Chondrocyte (in vitro differentiated cells): ENCODE results near the gene NTSR1. TPM values are rescaled to one million over a fixed set of nuclear protein-coding genes. Genes with fewer than 3 reads are reported as not detected.

ENCODE experiments used
- DNase-seq: peaks from one replicate; pipeline ENCODE4 v3.0.0; 2021; ENCODE audit warnings: mixed read lengths, low spot score
- H3K27ac Mint-ChIP-seq: one replicate; pipeline ENCODE4 v1.8.0; 2021; ENCODE audit warnings: mild to moderate bottlenecking, moderate library complexity, mixed read lengths; ENCODE audit not compliant: unreplicated experiment
- H3K27me3 Mint-ChIP-seq: 2 replicates; pipeline ENCODE4 v1.8.0; 2021; ENCODE audit warnings: low read depth, mixed read lengths
- H3K36me3 Mint-ChIP-seq: 2 replicates; pipeline ENCODE4 v1.8.0; 2021; ENCODE audit warnings: low read depth, mixed read lengths
- H3K4me1 Mint-ChIP-seq: 2 replicates; pipeline ENCODE4 v1.8.0; 2021; ENCODE audit warnings: low read depth, mild to moderate bottlenecking, mixed read lengths
- H3K4me3 Mint-ChIP-seq: one replicate; pipeline ENCODE4 v1.8.0; 2021; ENCODE audit warnings: mild to moderate bottlenecking, moderate library complexity, mixed read lengths; ENCODE audit not compliant: unreplicated experiment
- H3K9me3 Mint-ChIP-seq: 2 replicates; pipeline ENCODE4 v1.8.0; 2021; ENCODE audit warnings: low read depth, mixed read lengths
- CTCF ChIP-seq: fragments of 200-600 bp; sonication (generic); IDR thresholded peaks from 2 replicates; pipeline ENCODE4 v1.5.0; 2021; ENCODE audit warnings: antibody characterized with exemption, mild to moderate bottlenecking, moderate library complexity
- total RNA-seq: library from RNA; stranded (reverse); gene quantifications from 3 replicates; pipeline ENCODE4 v1.2.1, GENCODE V29; 2021

NTSR1 gene
- total RNA-seq, 1 donor from 2014 or later = not detected

- TF ChIP-seq CTCF = no peak
- peaks cover 7% of the 10 kb centered on the region for H3K9me3 Mint-ChIP-seq
- peaks cover 7% of the 10 kb centered on the region for H3K27me3 Mint-ChIP-seq
- H3K27ac Mint-ChIP-seq = no peak overlapping the region
- no peaks in the 10 kb centered on the region for H3K4me1 Mint-ChIP-seq
- no peak overlapping the region for H3K4me3 Mint-ChIP-seq
- H3K36me3 Mint-ChIP-seq = peaks cover 3% of the 10 kb centered on the region
- peak; percentile 66 for DNase-seq
Observed at GRCh38 chr20:62751551-62752150, 43.0 kb downstream of the NTSR1 start.

- H3K4me1 Mint-ChIP-seq = no peaks in the 10 kb centered on the region
- DNase-seq = peak; percentile 76
- H3K27me3 Mint-ChIP-seq = peaks cover 13% of the 10 kb centered on the region
- H3K4me3 Mint-ChIP-seq = no peak overlapping the region
- peaks cover 11% of the 10 kb centered on the region for H3K9me3 Mint-ChIP-seq
- H3K27ac Mint-ChIP-seq = no peak overlapping the region
- TF ChIP-seq CTCF = no peak
- peaks cover 3% of the 10 kb centered on the region for H3K36me3 Mint-ChIP-seq
Observed at GRCh38 chr20:62752181-62752670, 43.6 kb downstream of the NTSR1 start.

- Mint-ChIP-seq H3K4me1 (no peaks in the 10 kb centered on the region), H3K27me3 (peaks cover 18% of the 10 kb centered on the region), H3K9me3 (peaks cover 14% of the 10 kb centered on the region), H3K36me3 (peaks cover 5% of the 10 kb centered on the region), H3K27ac (no peak overlapping the region), H3K4me3 (no peak overlapping the region)
- TF ChIP-seq CTCF = no peak
- DNase-seq = peak; percentile 88
Observed at GRCh38 chr20:62752671-62753501, 44.2 kb downstream of the NTSR1 start.

- peaks cover 9% of the 10 kb centered on the region for H3K9me3 Mint-ChIP-seq
- H3K36me3 Mint-ChIP-seq = peaks cover 2% of the 10 kb centered on the region
- peak; percentile 75 for DNase-seq
- TF ChIP-seq CTCF = no peak
- peaks cover 20% of the 10 kb centered on the region for H3K27me3 Mint-ChIP-seq
- no peak overlapping the region for H3K4me3 Mint-ChIP-seq
- no peak overlapping the region for H3K27ac Mint-ChIP-seq
- no peaks in the 10 kb centered on the region for H3K4me1 Mint-ChIP-seq
Observed at GRCh38 chr20:62753626-62754025, 45.0 kb downstream of the NTSR1 start.

GRCh38 chr20:62754122-62754990, 45.7 kb downstream of the NTSR1 start:
- H3K4me1 Mint-ChIP-seq = no peaks in the 10 kb centered on the region
- H3K4me3 Mint-ChIP-seq = no peak overlapping the region
- peaks cover 8% of the 10 kb centered on the region for H3K9me3 Mint-ChIP-seq
- TF ChIP-seq CTCF = no peak
- DNase-seq = peak; percentile 86
- H3K27me3 Mint-ChIP-seq = peaks cover 22% of the 10 kb centered on the region
- no peak overlapping the region for H3K27ac Mint-ChIP-seq
- peaks cover 2% of the 10 kb centered on the region for H3K36me3 Mint-ChIP-seq
